Activated gamma-delta T cell (primary cell): ENCODE measurements around the gene RAP1GDS1.
"Not testable (repeated sequence)": the region's sequence is repeated elsewhere in the genome, so short reads cannot be mapped to it uniquely, and the experiment has no call there.

Source experiments
- DNase-seq: peaks from one replicate; lab custom pipeline; 2025; lab: John Stamatoyannopoulos, UW

The RAP1GDS1 gene

GRCh38 chr4:98352940-98353339, 91.8 kb downstream of the RAP1GDS1 start:
- no peak for DNase-seq

- no peak for DNase-seq
Measured at GRCh38 chr4:98358630-98359248, 97.6 kb downstream of the RAP1GDS1 start.

GRCh38 chr4:98359646-98360045, 98.5 kb downstream of the RAP1GDS1 start:
- no peak for DNase-seq

- no peak for DNase-seq
Measured at GRCh38 chr4:98363431-98363830, 102.2 kb downstream of the RAP1GDS1 start.

GRCh38 chr4:98366275-98366674, 105.1 kb downstream of the RAP1GDS1 start:
- DNase-seq: not testable (repeated sequence)

- DNase-seq: not testable (repeated sequence)
Measured at GRCh38 chr4:98368000-98368399, 106.8 kb downstream of the RAP1GDS1 start.

- no peak for DNase-seq
Measured at GRCh38 chr4:98369322-98369721, 108.1 kb downstream of the RAP1GDS1 start.

GRCh38 chr4:98374643-98375042, 113.5 kb downstream of the RAP1GDS1 start:
- DNase-seq: no peak

GRCh38 chr4:98377559-98377958, 116.4 kb downstream of the RAP1GDS1 start:
- no peak for DNase-seq

- no peak for DNase-seq
Measured at GRCh38 chr4:98381306-98381705, 120.1 kb downstream of the RAP1GDS1 start.

- no peak for DNase-seq
Measured at GRCh38 chr4:98383431-98384106, 122.4 kb downstream of the RAP1GDS1 start.

- DNase-seq: no peak
Measured at GRCh38 chr4:98385831-98386230, 124.6 kb downstream of the RAP1GDS1 start.

- DNase-seq: no peak
Measured at GRCh38 chr4:98387345-98388026, 126.3 kb downstream of the RAP1GDS1 start.

- DNase-seq: no peak
Measured at GRCh38 chr4:98394134-98394533, 132.9 kb downstream of the RAP1GDS1 start.

- DNase-seq: no peak
Measured at GRCh38 chr4:98399915-98400314, 138.7 kb downstream of the RAP1GDS1 start.

- no peak for DNase-seq
Measured at GRCh38 chr4:98406819-98407218, 145.6 kb downstream of the RAP1GDS1 start.

GRCh38 chr4:98411731-98412130, 150.5 kb downstream of the RAP1GDS1 start:
- no peak for DNase-seq

GRCh38 chr4:98416844-98417243, 155.7 kb downstream of the RAP1GDS1 start:
- no peak for DNase-seq

GRCh38 chr4:98420151-98420550, 159.0 kb downstream of the RAP1GDS1 start:
- not testable (repeated sequence) for DNase-seq

GRCh38 chr4:98421111-98421510, 159.9 kb downstream of the RAP1GDS1 start:
- no peak for DNase-seq

GRCh38 chr4:98423009-98423408, 161.8 kb downstream of the RAP1GDS1 start:
- DNase-seq: no peak

GRCh38 chr4:98430708-98431403, 169.7 kb downstream of the RAP1GDS1 start:
- no peak for DNase-seq

- DNase-seq: no peak
Measured at GRCh38 chr4:98433691-98434090, 172.5 kb downstream of the RAP1GDS1 start.
